Ovary (tissue), 9 donors: Measurements from ENCODE around the gene CRB2. TPM values are rescaled to one million over a fixed set of nuclear protein-coding genes. Genes with fewer than 3 reads are reported as not detected.
A peak's percentile ranks its signal among the peaks of the same experiment; 100 is the strongest.

Source experiments
- DNase-seq, 5 donors: peaks; one replicate each; pipeline ENCODE4 v3.0.0-alpha.2; 2019 to 2020
- H3K27ac ChIP-seq, 2 donors: fragments of 200-600 bp; one replicate each; pipeline versions ENCODE4 v1.5.1 to v1.8.0; 2019 to 2022
- H3K27me3 ChIP-seq: fragments of 200-600 bp; one replicate; pipeline ENCODE4 v1.8.0; 2022
- H3K36me3 ChIP-seq: fragments of 200-600 bp; sonication (generic); one replicate; pipeline ENCODE4 v1.5.1; 2019
- H3K4me1 ChIP-seq: one replicate; pipeline ENCODE4 v1.8.1; 2013; ENCODE audit warnings: mild to moderate bottlenecking, moderate library complexity; ENCODE audit not compliant: insufficient read depth
- H3K4me3 ChIP-seq: fragments of 200-600 bp; sonication (generic); one replicate; pipeline ENCODE4 v1.5.1; 2017
- H3K9me3 ChIP-seq, 2 donors: fragments of 200-600 bp in 1 of 2; sonication (generic) in 1 of 2; one replicate each; pipeline versions ENCODE4 v1.5.1 to v1.8.1; 2013 to 2019; ENCODE audit warnings: mild to moderate bottlenecking in 1 of 2, moderate library complexity in 1 of 2
- CTCF ChIP-seq, 3 donors: fragments of 450-650 bp in 2 of 3; fragments of 200-600 bp in 1 of 3; IDR thresholded peaks; one replicate each; pipeline versions ENCODE4 v1.5.1 to v1.8.0; 2016 to 2022; ENCODE audit warnings: antibody characterized with exemption in 3 of 3, mild to moderate bottlenecking in 1 of 3
- EP300 ChIP-seq: sonication (generic); formaldehyde crosslinking; IDR thresholded peaks from one replicate; pipeline ENCODE4 v1.6.1; 2017; ENCODE audit warnings: antibody characterized with exemption
- POLR2A ChIP-seq: fragments of 450-650 bp; IDR thresholded peaks from one replicate; pipeline ENCODE4 v1.6.1; 2017; ENCODE audit warnings: antibody characterized with exemption, mild to moderate bottlenecking, moderate library complexity
- WGBS, 3 donors: extraction: QIAGEN DNeasy Blood & Tissue Kit in 1 of 3; methylation state at CpG; one replicate each; pipeline versions ENCODE4 v1.1.5 to v1.1.7; 2013 to 2017; 5-methylcytosine and 5-hydroxymethylcytosine counted together
- intact Hi-C, 4 donors: fragments of 100-400 bp; cut with DNase I; formaldehyde crosslinking; loops; one replicate each; pipeline versions ENCODE4 v1.11.0 to v1.15.1; 2022 to 2023
- polyA plus RNA-seq, 2 donors: library from polyadenylated mRNA; stranded (reverse); fragments of 200-250 nt in 1 of 2; fragments of 350-450 nt in 1 of 2; fragmentation: Illumina TruSeq in 1 of 2; extraction: RNeasy Lipid Tissue Mini Kit (QIAGEN cat#74804) in 1 of 2; gene quantifications; one replicate each; pipeline ENCODE4 v1.2.3, GENCODE V29; 2013 to 2014
- total RNA-seq, 7 donors: library from RNA; depleted of rRNA in 2 of 7; stranded (reverse); fragments of >200 nt in 2 of 7; fragmentation: NEBNext Ultra II Directional in 3 of 7; extraction: Animal tissue kit (Norgen Biotek cat#: 25700) in 3 of 7; gene quantifications; one replicate each; pipeline versions ENCODE4 v1.1.0 to v1.2.4, GENCODE V29; 2016 to 2023
- donor health status: DM: no; HTN: no; CAD: no; lungs with moderate emphysema.
- donor health status: DM: no; HTN: no; CAD: no.
- donor health status: Bipolar disorder and iron deficiency.
- donor health status: DM: yes; HTN: yes; CAD: no.
- donor health status: DM: no; HTN: no; CAD: no.
- donor health status: DM: yes; HTN: yes; CAD: no.

CRB2 gene
- total and polyA plus RNA-seq, 9 donors: 0.13 to 20.4 (median 0.48) TPM

GRCh38 chr9:123399803-123400378 is 43.9 kb downstream of the CRB2 start:
- Histone ChIP-seq H3K4me3 (no peak overlapping the region), H3K4me1 (no peaks in the 10 kb centered on the region), H3K36me3 (no peaks in the 10 kb centered on the region), H3K27me3 (no peaks in the 10 kb centered on the region), H3K9me3 (no peaks in the 10 kb centered on the region), H3K27ac (no peak overlapping the region)
- no peak for DNase-seq
- WGBS, 3 donors: 67 to 75% (median 68%) methylated on average over 11 of the region's 11 CpGs
- TF ChIP-seq POLR2A (no peak), EP300 (no peak), CTCF (IDR thresholded peaks at IDR 0.05) (no peak)
- intact Hi-C loops: no loop called here

- Histone ChIP-seq H3K4me3 (no peak overlapping the region), H3K27me3 (no peaks in the 10 kb centered on the region), H3K27ac (no peak overlapping the region), H3K36me3 (no peaks in the 10 kb centered on the region), H3K9me3 (no peaks in the 10 kb centered on the region), H3K4me1 (no peaks in the 10 kb centered on the region)
- TF ChIP-seq POLR2A (no peak), EP300 (no peak), CTCF (IDR thresholded peaks at IDR 0.05) (no peak)
- 83 to 86% (median 85%) methylated on average over 13 of the region's 13 CpGs for WGBS, 3 donors
- no peak for DNase-seq
- intact Hi-C loops: no loop called here
Measured at GRCh38 chr9:123400926-123401503, 45.0 kb downstream of the CRB2 start.

- no peak overlapping the region for H3K27ac ChIP-seq
- intact Hi-C loops: no loop called here
- no peaks in the 10 kb centered on the region for H3K27me3 ChIP-seq
- TF ChIP-seq EP300 (no peak), CTCF (IDR thresholded peaks at IDR 0.05) (peak in 2 of 3 donors; percentile 14 to 38)
- H3K4me3 ChIP-seq: no peak overlapping the region
- DNase-seq: no peak
- 52 to 60% (median 53%) methylated on average over 9 of the region's 9 CpGs for WGBS, 3 donors
- H3K9me3 ChIP-seq: no peaks in the 10 kb centered on the region
- no peaks in the 10 kb centered on the region for H3K36me3 ChIP-seq
- H3K4me1 ChIP-seq: no peaks in the 10 kb centered on the region
Measured at GRCh38 chr9:123401879-123402513, 46.0 kb downstream of the CRB2 start.

- TF ChIP-seq CTCF (IDR thresholded peaks at IDR 0.05): no peak
- Histone ChIP-seq H3K27ac (no peak overlapping the region), H3K4me1 (no peaks in the 10 kb centered on the region), H3K9me3 (no peaks in the 10 kb centered on the region), H3K4me3 (no peak overlapping the region), H3K36me3 (no peaks in the 10 kb centered on the region), H3K27me3 (no peaks in the 10 kb centered on the region)
- no peak for DNase-seq
- intact Hi-C loops: no loop called here
- WGBS, 3 donors: 90 to 93% (median 91%) methylated on average over 17 of the region's 17 CpGs
Measured at GRCh38 chr9:123402981-123403509, 47.0 kb downstream of the CRB2 start.
